OCI-LY3 (cell line): Measurements from ENCODE around the gene PAK4.

Experiments
- H2AFZ ChIP-seq: fragments of 200-600, 300-600 bp; shearing (Covaris generic); 2 replicates; pipeline ENCODE4 v1.6.0; 2014; ENCODE audit warnings: antibody characterized with exemption, low read depth, low read length
- H3K27ac ChIP-seq: fragments of 200-600, 300-600 bp; sonication (generic); 2 replicates; pipeline ENCODE4 v1.5.1; 2014; ENCODE audit warnings: mild to moderate bottlenecking, low read length, moderate library complexity, mixed read lengths
- H3K27me3 ChIP-seq: fragments of 200-600, 300-600 bp; sonication (generic); 2 replicates; pipeline ENCODE4 v1.6.1; 2014; ENCODE audit warnings: low read depth, low read length, mixed read lengths
- H3K36me3 ChIP-seq: fragments of 200-600, 300-600 bp; sonication (generic); replicated peaks from 2 replicates; pipeline ENCODE3; 2014; ENCODE audit warnings: low read depth, low read length, mixed read lengths
- H3K4me1 ChIP-seq: fragments of 300-600, 200-600 bp; sonication (generic); 2 replicates; pipeline ENCODE4 v1.6.1; 2014; ENCODE audit warnings: low read length, mixed read lengths
- H3K4me2 ChIP-seq: fragments of 200-600, 300-600 bp; sonication (generic); 2 replicates; pipeline ENCODE4 v1.6.1; 2014; ENCODE audit warnings: low read length, mixed read lengths
- H3K4me3 ChIP-seq: fragments of 300-600, 200-600 bp; sonication (generic); 2 replicates; pipeline ENCODE4 v1.5.1; 2014; ENCODE audit warnings: antibody characterized with exemption, mild to moderate bottlenecking, low read length, moderate library complexity
- H3K79me2 ChIP-seq: fragments of 300-600, 200-600 bp; shearing (Covaris generic); 2 replicates; pipeline ENCODE4 v1.6.1; 2014; ENCODE audit warnings: mild to moderate bottlenecking, low read length, mixed read lengths
- H3K9ac ChIP-seq: fragments of 300-600, 200-600 bp; shearing (Covaris generic); 2 replicates; pipeline ENCODE4 v1.6.0; 2014; ENCODE audit warnings: mild to moderate bottlenecking, low read length, moderate library complexity
- H3K9me3 ChIP-seq: fragments of 200-600, 300-600 bp; shearing (Covaris generic); 2 replicates; pipeline ENCODE4 v1.6.1; 2014; ENCODE audit warnings: low read length, mixed read lengths; ENCODE audit not compliant: insufficient read depth
- H4K20me1 ChIP-seq: fragments of 200-600, 300-600 bp; sonication (generic); 2 replicates; pipeline ENCODE4 v1.6.1; 2016; ENCODE audit warnings: low read length, mixed read lengths; ENCODE audit not compliant: insufficient read depth
- EZH2phosphoT487 ChIP-seq: fragments of 200-600 bp; shearing (Covaris generic); IDR thresholded peaks from 2 replicates; pipeline ENCODE4 v1.6.1; 2018; ENCODE audit warnings: antibody characterized with exemption, mixed run types, low read depth
- TF ChIP-seq, protein P1 (sequence below): fragments of 200-600, 300-600 bp; sonication (generic); IDR thresholded peaks from 2 replicates; pipeline ENCODE4 v1.5.1; 2014; ENCODE audit warnings: antibody characterized with exemption, low read length, low read depth

Gene PAK4

DNA sequence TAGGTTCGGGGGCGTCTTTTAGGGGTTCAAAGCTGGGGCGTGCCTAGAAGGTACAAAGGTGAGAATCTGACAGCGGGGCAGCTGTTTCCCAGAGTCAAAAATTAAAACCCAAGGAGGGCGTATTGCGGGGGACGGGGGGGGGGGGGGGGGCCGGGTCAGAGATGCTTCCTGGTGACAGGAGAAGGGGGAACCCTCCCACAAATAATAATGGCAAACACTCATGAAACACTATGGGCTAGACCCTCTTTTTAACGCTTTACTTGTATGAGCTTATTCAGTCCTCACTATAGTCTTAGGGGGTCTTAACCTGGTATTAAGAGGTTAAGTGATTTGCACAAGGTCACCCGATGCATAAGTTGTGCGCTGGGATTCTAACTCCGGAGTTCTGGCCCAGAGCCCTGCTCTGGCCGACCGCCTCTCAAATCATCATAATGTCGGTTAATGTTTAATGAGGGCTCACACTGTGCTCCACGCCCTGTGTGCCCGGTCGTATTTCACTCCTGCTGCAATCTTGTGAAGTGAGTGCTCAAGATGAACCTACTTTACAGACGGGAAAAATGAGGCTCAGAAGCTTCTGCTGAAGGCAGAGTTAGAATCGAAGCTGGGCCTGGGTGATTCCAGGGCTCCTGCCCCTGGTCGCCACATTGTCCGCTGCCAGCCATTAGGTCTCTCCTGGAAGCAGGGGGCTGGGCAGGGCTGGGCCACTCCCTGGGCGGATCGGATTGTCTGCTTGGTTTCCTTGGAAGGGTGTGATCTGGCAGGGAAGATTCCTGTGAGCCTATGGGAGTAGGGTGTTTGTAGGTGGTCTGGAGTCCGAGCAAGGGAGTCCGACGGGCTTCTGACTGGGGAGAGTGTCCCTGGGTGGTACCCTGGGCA lies 964 bp downstream of the PAK4 start:
- Histone ChIP-seq H3K4me1 (peaks cover 12% of the 10 kb centered on the region), H3K27me3 (no peaks in the 10 kb centered on the region), H3K4me3 (peak overlapping the region; percentile 87), H3K4me2 (peak overlapping the region; percentile 96), H4K20me1 (peaks cover 11% of the 10 kb centered on the region; the same call in 1 of the 2 replicates), H3K36me3 (no peaks in the 10 kb centered on the region), H3K27ac (peak overlapping the region; percentile 64), H3K9me3 (no peaks in the 10 kb centered on the region), H3K9ac (peak overlapping the region; percentile 86), H3K79me2 (peaks cover 47% of the 10 kb centered on the region), H2AFZ (no peak overlapping the region; the same call in 1 of the 2 replicates)
- TF ChIP-seq, protein P1, sequence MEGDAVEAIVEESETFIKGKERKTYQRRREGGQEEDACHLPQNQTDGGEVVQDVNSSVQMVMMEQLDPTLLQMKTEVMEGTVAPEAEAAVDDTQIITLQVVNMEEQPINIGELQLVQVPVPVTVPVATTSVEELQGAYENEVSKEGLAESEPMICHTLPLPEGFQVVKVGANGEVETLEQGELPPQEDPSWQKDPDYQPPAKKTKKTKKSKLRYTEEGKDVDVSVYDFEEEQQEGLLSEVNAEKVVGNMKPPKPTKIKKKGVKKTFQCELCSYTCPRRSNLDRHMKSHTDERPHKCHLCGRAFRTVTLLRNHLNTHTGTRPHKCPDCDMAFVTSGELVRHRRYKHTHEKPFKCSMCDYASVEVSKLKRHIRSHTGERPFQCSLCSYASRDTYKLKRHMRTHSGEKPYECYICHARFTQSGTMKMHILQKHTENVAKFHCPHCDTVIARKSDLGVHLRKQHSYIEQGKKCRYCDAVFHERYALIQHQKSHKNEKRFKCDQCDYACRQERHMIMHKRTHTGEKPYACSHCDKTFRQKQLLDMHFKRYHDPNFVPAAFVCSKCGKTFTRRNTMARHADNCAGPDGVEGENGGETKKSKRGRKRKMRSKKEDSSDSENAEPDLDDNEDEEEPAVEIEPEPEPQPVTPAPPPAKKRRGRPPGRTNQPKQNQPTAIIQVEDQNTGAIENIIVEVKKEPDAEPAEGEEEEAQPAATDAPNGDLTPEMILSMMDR: no peak
- no peak for TF ChIP-seq EZH2phosphoT487

- no peaks in the 10 kb centered on the region for H3K36me3 ChIP-seq
- H3K79me2 ChIP-seq: peaks cover 60% of the 10 kb centered on the region
- H3K27me3 ChIP-seq: no peaks in the 10 kb centered on the region
- H3K4me2 ChIP-seq: no peak overlapping the region
- peaks cover 23% of the 10 kb centered on the region for H4K20me1 ChIP-seq
- peaks cover 8% of the 10 kb centered on the region for H3K4me1 ChIP-seq
- no peak overlapping the region for H3K4me3 ChIP-seq
- no peak overlapping the region for H3K27ac ChIP-seq
- no peaks in the 10 kb centered on the region for H3K9me3 ChIP-seq
- TF ChIP-seq, protein P1: no peak
- TF ChIP-seq EZH2phosphoT487: no peak
- H2AFZ ChIP-seq: no peak overlapping the region
- H3K9ac ChIP-seq: no peak overlapping the region
Observed at GRCh38 chr19:39127812-39128515, 2.4 kb downstream of the PAK4 start.

DNA sequence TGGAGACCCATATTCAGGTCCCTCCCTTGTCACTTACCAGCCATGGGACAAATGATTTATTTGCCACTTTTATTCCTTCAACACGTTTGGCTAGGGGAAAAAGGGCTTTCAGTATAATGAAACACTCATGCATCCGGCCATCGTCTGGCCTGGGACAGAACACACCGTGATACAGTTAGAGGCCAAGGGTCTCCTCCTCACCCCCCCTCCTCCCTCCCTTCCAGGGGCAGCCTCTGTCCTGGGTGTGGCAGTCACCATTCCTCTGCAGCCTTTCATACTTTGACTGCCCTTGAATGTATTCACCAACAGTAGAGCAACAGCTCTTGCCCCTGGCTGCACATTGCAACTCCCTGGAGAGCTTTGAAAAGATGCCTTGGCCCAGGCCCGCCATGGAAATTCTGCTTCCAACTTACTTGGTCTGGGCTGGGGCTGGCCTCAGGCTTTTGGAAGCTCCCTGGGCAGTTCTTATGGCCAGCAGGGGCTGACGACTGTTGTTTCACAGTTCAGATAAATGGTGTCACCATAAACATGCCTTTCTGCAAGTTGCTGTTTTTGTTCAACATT lies 3.0 kb downstream of the PAK4 start:
- no peak overlapping the region for H2AFZ ChIP-seq
- no peaks in the 10 kb centered on the region for H3K9me3 ChIP-seq
- H3K27ac ChIP-seq: no peak overlapping the region
- TF ChIP-seq, protein P1: no peak
- TF ChIP-seq EZH2phosphoT487: no peak
- H4K20me1 ChIP-seq: peaks cover 30% of the 10 kb centered on the region
- no peak overlapping the region for H3K9ac ChIP-seq
- no peak overlapping the region for H3K4me2 ChIP-seq
- no peaks in the 10 kb centered on the region for H3K27me3 ChIP-seq
- H3K79me2 ChIP-seq: peaks cover 67% of the 10 kb centered on the region
- no peak overlapping the region for H3K4me3 ChIP-seq
- peaks cover 12% of the 10 kb centered on the region for H3K4me1 ChIP-seq
- H3K36me3 ChIP-seq: no peaks in the 10 kb centered on the region

- H3K4me1 ChIP-seq: peaks cover 12% of the 10 kb centered on the region
- H3K4me2 ChIP-seq: no peak overlapping the region
- H3K9ac ChIP-seq: no peak overlapping the region
- H3K79me2 ChIP-seq: peaks cover 71% of the 10 kb centered on the region
- TF ChIP-seq EZH2phosphoT487: no peak
- TF ChIP-seq, protein P1: no peak
- no peaks in the 10 kb centered on the region for H3K27me3 ChIP-seq
- H3K36me3 ChIP-seq: no peaks in the 10 kb centered on the region
- no peaks in the 10 kb centered on the region for H3K9me3 ChIP-seq
- H3K27ac ChIP-seq: no peak overlapping the region
- H3K4me3 ChIP-seq: no peak overlapping the region
- no peak overlapping the region for H2AFZ ChIP-seq
- peaks cover 35% of the 10 kb centered on the region for H4K20me1 ChIP-seq
Observed at GRCh38 chr19:39129116-39129515, 3.5 kb downstream of the PAK4 start.
